ENCODE measurements around the gene EPHB1.

DNA sequence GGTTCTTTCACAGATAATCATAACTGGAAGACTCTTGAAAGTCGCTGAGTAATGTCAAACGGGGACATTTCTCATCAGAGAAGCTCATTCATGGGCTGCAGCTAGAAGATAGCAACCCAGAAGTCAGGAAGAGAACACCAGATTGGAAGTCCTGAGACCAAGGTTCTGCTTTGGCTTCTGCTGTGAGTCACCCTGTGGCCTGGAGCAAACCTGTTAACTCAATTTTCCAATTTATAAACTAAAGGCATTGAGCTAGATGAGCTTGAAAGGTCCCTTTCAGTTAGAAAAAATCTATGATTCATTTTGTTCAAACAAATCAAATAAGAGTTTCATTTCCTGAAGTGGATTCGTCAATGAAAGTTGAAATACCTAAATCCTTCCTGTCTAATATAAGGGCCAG lies 402.2 kb downstream of the EPHB1 start:
- no peak for TF ChIP-seq CTCF (IDR thresholded peaks at IDR 0.05)
- TF ChIP-seq POLR2A (IDR thresholded peaks at IDR 0.05) = no peak
- no peak for TF ChIP-seq EP300 (IDR thresholded peaks at IDR 0.05)
